ENCODE data around the gene RAD51B. TPM values are rescaled to one million over a fixed set of nuclear protein-coding genes. Genes with fewer than 3 reads are reported as not detected.

The RAD51B gene
- total RNA-seq, 1 experiment from 2014 or later = 14.2 TPM

DNA sequence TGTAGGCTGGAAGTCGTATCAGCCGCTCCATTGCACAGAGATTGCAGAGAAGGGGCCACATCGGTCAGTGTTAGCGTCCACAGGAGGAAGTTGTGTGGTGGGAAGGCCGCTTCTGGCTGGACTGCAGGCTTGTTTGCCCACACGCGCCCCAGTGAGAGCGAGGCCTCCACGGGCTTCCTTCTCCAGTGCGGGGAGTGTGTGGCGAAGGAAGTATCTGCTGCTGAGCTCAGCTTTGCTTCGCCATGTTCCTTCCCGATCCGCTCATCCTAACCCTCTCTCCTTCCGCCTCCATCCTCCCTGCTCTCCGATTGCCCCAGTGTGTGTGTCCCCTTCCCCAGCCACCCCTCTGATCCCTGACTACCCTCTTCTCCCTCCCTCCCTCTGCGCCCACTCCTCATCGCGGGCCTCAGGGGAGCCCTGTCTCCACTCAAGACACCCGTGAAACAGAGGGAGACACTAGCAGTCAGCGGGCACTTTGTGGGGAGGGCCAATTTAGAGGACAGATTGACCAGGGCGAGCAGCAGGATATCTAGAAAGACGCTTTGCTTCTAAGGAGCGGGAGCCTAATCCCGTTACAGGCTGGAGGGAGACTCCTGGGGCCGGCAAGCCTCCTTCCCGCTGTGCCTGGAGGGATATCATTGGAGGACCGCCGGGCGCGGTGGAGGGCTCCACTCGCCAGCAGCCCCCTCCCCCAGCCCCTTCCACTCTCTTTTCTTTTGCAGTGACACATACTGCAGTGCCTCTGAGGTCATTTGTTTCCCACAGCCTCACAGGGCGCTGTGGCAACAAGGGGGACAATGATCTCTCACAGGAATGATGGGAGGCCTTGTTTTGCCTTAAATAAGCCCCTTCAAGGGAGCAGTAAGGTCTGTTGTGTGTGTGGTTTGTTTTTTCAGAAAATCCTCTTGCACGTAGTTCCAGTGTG, 544.5 kb downstream of the RAD51B start (continued):
- TF ChIP-seq ZNF532 (CRISPR knock-in tag; IDR thresholded peaks at IDR 0.05; ENCODE audit: borderline replicate concordance) (no peak), SP1 (CRISPR knock-in tag; conservative IDR thresholded peaks at IDR 0.05) (peak; percentile 50; the same call in 1 of the 2 replicates), CBFB (CRISPR knock-in tag; IDR thresholded peaks at IDR 0.05; ENCODE audit: low read depth) (no peak), CREM (CRISPR knock-in tag; IDR thresholded peaks at IDR 0.05) (no peak), TP53 (CRISPR knock-in tag; IDR thresholded peaks at IDR 0.05) (peak; percentile 51; the same call in 1 of the 2 replicates), ZBTB43 (CRISPR knock-in tag; IDR thresholded peaks at IDR 0.05) (no peak; the same call in 1 of the 2 replicates), TEAD1 (CRISPR knock-in tag; IDR thresholded peaks at IDR 0.05) (no peak), ZMAT4 (CRISPR knock-in tag; IDR thresholded peaks at IDR 0.05) (no peak), ATF1 (CRISPR knock-in tag; IDR thresholded peaks at IDR 0.05) (no peak), ETV6 (CRISPR knock-in tag; IDR thresholded peaks at IDR 0.05) (no peak), NR2C2 (CRISPR knock-in tag; IDR thresholded peaks at IDR 0.05) (no peak), ZNF423 (CRISPR knock-in tag; IDR thresholded peaks at IDR 0.05) (peak; percentile 67; the same call in 1 of the 2 replicates), E2F1 (CRISPR knock-in tag; IDR thresholded peaks at IDR 0.05) (no peak), EMX1 (CRISPR knock-in tag; IDR thresholded peaks at IDR 0.05) (no peak), OVOL2 (CRISPR knock-in tag; IDR thresholded peaks at IDR 0.05; ENCODE audit: borderline replicate concordance) (no peak), GTF2I (CRISPR knock-in tag; conservative IDR thresholded peaks at IDR 0.05) (no peak; the same call in 1 of the 2 replicates), FOXJ3 (CRISPR knock-in tag; IDR thresholded peaks at IDR 0.05; ENCODE audit: borderline replicate concordance) (no peak), RORB (CRISPR knock-in tag; IDR thresholded peaks at IDR 0.05) (no peak), CTCF (IDR thresholded peaks at IDR 0.05) (no peak), ZNF396 (CRISPR knock-in tag; IDR thresholded peaks at IDR 0.05; ENCODE audit: borderline replicate concordance) (no peak), PRRX2 (CRISPR knock-in tag; IDR thresholded peaks at IDR 0.05) (no peak), SMAD3 (CRISPR knock-in tag; IDR thresholded peaks at IDR 0.05; ENCODE audit: borderline replicate concordance) (no peak), ELF4 (CRISPR knock-in tag; IDR thresholded peaks at IDR 0.05; ENCODE audit: low read depth) (no peak), GRHL2 (CRISPR knock-in tag; IDR thresholded peaks at IDR 0.05; ENCODE audit: insufficient replicate concordance, severe bottlenecking) (no peak)
- TF ChIP-seq, protein P1, sequence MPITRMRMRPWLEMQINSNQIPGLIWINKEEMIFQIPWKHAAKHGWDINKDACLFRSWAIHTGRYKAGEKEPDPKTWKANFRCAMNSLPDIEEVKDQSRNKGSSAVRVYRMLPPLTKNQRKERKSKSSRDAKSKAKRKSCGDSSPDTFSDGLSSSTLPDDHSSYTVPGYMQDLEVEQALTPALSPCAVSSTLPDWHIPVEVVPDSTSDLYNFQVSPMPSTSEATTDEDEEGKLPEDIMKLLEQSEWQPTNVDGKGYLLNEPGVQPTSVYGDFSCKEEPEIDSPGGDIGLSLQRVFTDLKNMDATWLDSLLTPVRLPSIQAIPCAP (CRISPR knock-in tag; IDR thresholded peaks at IDR 0.05) = no peak
- TF ChIP-seq, protein P2, sequence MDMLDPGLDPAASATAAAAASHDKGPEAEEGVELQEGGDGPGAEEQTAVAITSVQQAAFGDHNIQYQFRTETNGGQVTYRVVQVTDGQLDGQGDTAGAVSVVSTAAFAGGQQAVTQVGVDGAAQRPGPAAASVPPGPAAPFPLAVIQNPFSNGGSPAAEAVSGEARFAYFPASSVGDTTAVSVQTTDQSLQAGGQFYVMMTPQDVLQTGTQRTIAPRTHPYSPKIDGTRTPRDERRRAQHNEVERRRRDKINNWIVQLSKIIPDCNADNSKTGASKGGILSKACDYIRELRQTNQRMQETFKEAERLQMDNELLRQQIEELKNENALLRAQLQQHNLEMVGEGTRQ (CRISPR knock-in tag; IDR thresholded peaks at IDR 0.05) = no peak
- TF ChIP-seq, protein P3, sequence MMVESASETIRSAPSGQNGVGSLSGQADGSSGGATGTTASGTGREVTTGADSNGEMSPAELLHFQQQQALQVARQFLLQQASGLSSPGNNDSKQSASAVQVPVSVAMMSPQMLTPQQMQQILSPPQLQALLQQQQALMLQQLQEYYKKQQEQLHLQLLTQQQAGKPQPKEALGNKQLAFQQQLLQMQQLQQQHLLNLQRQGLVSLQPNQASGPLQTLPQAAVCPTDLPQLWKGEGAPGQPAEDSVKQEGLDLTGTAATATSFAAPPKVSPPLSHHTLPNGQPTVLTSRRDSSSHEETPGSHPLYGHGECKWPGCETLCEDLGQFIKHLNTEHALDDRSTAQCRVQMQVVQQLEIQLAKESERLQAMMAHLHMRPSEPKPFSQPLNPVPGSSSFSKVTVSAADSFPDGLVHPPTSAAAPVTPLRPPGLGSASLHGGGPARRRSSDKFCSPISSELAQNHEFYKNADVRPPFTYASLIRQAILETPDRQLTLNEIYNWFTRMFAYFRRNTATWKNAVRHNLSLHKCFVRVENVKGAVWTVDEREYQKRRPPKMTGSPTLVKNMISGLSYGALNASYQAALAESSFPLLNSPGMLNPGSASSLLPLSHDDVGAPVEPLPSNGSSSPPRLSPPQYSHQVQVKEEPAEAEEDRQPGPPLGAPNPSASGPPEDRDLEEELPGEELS (CRISPR knock-in tag; IDR thresholded peaks at IDR 0.05) = no peak
